HG02759 (cell line): Measurements from ENCODE around the gene ZNRF1.
"Not testable (repeated sequence)": the region's sequence is repeated elsewhere in the genome, so short reads cannot be mapped to it uniquely, and the experiment has no call there.

Experiments used
- ATAC-seq: cut with Tn5 transposase; IDR thresholded peaks from one replicate; pipeline ENCODE4 v1.9.1; 2021; ENCODE audit warnings: mild to moderate bottlenecking, moderate library complexity; ENCODE audit not compliant: unreplicated experiment

The ZNRF1 gene

GRCh38 chr16:75074920-75075687, 76.3 kb downstream of the ZNRF1 start:
- peak; percentile 94 for ATAC-seq

- no peak for ATAC-seq
Measured at GRCh38 chr16:75075688-75076268, 77.0 kb downstream of the ZNRF1 start.

GRCh38 chr16:75078886-75079285, 80.1 kb downstream of the ZNRF1 start:
- no peak for ATAC-seq

GRCh38 chr16:75079346-75079926, 80.6 kb downstream of the ZNRF1 start:
- ATAC-seq, result no peak

- ATAC-seq, result no peak
Measured at GRCh38 chr16:75080205-75081029, 81.6 kb downstream of the ZNRF1 start.

- peak; percentile 62 for ATAC-seq
Measured at GRCh38 chr16:75081179-75081859, 82.5 kb downstream of the ZNRF1 start.

- ATAC-seq, result no peak
Measured at GRCh38 chr16:75083813-75084212, 85.0 kb downstream of the ZNRF1 start.

- ATAC-seq, result no peak
Measured at GRCh38 chr16:75085556-75085955, 86.7 kb downstream of the ZNRF1 start.

GRCh38 chr16:75086281-75086680, 87.5 kb downstream of the ZNRF1 start:
- ATAC-seq, result no peak

- ATAC-seq, result no peak
Measured at GRCh38 chr16:75086688-75087374, 88.0 kb downstream of the ZNRF1 start.

- no peak for ATAC-seq
Measured at GRCh38 chr16:75087375-75087979, 88.7 kb downstream of the ZNRF1 start.

- ATAC-seq, result no peak
Measured at GRCh38 chr16:75088216-75088615, 89.4 kb downstream of the ZNRF1 start.

GRCh38 chr16:75088934-75089333, 90.1 kb downstream of the ZNRF1 start:
- ATAC-seq, result no peak

- ATAC-seq, result peak; percentile 42
Measured at GRCh38 chr16:75089486-75090202, 90.8 kb downstream of the ZNRF1 start.

GRCh38 chr16:75090899-75091298, 92.1 kb downstream of the ZNRF1 start:
- ATAC-seq, result not testable (repeated sequence)

GRCh38 chr16:75091619-75092018, 92.8 kb downstream of the ZNRF1 start:
- not testable (repeated sequence) for ATAC-seq

GRCh38 chr16:75092777-75093176, 94.0 kb downstream of the ZNRF1 start:
- ATAC-seq, result no peak

- no peak for ATAC-seq
Measured at GRCh38 chr16:75093598-75094540, 95.0 kb downstream of the ZNRF1 start.
